GM10266 (cell line): Measurements from ENCODE around the gene FCN1.
"Not testable (repeated sequence)": the region's sequence is repeated elsewhere in the genome, so short reads cannot be mapped to it uniquely, and the experiment has no call there.

Experiments
- DNase-seq: peaks from one replicate; pipeline ENCODE4 v3.0.0; 2012; ENCODE audit errors: extremely low spot score
- TF ChIP-seq, protein P1 (sequence below): IDR thresholded peaks from 2 replicates; pipeline ENCODE4 v1.5.1; 2012; ENCODE audit warnings: mild to moderate bottlenecking, low read depth; ENCODE audit not compliant: control insufficient read depth, insufficient read depth; ENCODE audit errors: missing control alignments

The FCN1 gene

DNA sequence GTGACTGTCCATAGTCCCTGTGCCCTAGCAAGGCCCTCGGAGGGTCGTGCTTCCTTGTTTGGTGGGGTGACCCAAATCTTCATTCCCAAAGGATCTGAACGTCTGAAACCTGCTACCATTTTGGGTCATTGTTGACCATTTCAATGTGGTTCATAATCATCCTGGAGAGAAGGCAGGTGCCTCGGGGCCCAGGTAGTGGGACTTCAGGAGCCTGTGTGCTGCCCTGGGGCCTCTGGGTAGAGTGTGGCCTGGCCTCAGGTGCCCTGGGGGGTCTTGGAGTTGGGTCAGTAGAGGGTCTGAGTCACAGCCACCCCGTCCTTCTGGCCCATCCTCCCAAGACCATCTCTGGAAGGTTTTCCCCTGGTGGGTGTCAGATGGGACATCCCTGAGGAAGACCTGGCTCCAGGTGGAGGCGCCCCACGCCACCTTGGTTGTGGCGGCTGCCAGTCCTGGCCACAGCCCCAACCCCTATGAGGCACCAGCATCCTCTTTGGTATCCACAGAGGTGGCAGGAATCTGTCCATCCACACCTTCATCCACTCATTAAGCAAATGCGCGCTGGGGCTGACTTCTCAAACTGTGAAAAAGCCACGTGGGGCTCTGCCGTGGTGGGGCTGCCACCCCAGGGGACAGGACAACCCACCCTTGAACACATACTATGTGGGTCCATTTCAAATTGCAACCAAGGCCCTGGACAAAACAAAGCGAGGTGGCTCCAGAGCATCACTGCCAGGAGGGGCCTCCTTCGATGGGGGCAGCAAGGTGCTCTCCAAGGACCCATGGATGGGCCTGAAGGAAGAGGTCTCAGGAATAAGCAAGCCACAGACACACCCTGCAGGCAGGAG is 41.6 kb upstream of the FCN1 start:
- TF ChIP-seq, protein P1, sequence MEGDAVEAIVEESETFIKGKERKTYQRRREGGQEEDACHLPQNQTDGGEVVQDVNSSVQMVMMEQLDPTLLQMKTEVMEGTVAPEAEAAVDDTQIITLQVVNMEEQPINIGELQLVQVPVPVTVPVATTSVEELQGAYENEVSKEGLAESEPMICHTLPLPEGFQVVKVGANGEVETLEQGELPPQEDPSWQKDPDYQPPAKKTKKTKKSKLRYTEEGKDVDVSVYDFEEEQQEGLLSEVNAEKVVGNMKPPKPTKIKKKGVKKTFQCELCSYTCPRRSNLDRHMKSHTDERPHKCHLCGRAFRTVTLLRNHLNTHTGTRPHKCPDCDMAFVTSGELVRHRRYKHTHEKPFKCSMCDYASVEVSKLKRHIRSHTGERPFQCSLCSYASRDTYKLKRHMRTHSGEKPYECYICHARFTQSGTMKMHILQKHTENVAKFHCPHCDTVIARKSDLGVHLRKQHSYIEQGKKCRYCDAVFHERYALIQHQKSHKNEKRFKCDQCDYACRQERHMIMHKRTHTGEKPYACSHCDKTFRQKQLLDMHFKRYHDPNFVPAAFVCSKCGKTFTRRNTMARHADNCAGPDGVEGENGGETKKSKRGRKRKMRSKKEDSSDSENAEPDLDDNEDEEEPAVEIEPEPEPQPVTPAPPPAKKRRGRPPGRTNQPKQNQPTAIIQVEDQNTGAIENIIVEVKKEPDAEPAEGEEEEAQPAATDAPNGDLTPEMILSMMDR: no peak
- DNase-seq: no peak

DNA sequence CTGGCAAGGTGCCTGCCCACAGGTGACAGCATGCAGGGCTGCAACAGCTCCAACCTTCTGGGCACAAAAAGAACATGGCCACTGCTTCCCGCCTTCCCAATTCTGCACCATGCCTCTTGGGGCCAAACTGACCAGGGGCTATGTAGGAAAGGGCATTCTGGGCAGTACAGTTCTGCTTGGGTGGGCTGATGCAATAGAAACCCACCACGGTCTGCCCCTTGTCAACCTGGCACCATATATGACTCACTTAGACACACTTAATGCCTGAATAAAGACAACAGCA is 40.2 kb upstream of the FCN1 start:
- DNase-seq: no peak

DNA sequence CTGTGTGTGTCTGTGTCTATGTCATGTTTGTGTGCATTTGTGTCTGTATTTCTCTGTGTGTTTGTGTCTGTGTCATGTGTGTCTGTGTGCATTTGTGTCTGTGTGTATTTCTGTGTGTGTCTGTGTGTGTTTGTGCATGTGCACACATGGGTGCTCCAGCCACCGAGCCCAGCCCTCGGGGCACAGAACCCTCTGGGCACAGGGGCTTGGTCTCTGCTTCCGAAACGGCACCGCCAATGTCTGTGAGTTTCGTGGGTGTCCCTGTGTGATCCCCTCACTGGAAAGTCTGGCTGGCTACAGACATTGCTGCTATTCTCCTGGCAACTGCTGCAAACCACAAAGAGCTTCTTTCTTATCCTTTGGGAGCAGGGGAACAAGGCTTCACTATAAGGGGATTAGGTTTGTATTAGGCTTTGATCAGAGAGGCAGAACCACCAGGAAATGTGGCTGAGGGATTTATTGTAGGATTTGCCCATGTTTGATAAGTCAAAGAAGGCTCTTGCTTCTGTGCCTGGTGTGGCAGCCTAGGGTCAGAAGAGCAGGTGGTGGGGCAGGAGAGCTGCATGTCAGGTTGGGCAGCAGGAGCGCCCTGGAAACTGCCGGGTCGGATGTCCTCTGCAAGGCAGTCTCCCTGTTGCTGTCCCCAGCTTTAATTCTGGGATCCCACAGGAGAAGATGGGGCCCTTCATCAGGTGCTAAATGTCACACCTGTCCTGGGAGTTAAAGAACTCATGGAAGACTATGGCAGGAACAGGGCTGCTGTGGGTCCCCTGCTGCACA is 39.6 kb upstream of the FCN1 start:
- TF ChIP-seq, protein P1: no peak
- DNase-seq: no peak

More for the DNA sequence above, 40.2 kb upstream of the FCN1 start:
- TF ChIP-seq, protein P1: no peak

DNA sequence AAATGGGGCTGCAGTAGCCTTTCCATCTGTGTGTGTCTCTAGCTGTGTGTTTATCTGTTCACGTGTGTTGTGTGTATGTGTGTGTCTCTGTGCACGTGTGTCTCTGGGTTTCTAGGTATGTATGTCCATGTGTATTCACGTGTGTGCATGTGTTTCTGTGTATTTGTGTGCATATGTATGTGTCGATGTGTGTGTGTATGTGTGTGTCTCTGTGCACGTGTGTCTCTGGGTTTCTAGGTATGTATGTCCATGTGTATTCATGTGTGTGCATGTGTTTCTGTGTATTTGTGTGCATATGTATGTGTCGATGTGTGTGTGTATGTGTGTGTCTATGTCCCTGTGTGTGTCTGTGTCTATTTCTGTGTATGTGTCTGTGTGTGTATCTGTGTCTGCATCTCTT is 38.7 kb upstream of the FCN1 start:
- DNase-seq: not testable (repeated sequence)

DNA sequence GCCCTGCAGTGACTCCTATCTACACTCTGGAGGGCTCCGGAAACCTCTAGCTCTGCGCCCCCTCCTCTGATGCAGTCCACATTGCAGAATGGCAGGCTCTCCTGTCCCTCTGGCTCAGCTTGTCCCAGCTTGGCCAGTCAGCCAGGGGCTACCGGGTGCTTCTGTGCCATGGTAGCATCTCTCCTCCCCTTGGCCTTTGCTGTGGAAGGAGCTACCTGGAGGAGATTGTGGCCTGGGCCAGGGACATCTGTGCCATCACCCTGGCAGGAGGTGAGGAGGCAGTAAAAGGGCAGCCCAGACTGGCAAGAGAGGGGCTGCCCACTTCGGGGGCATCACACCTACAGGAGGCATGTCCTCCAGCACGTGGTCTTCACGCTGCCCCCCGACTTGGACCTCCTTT is 38.1 kb upstream of the FCN1 start:
- DNase-seq: no peak
- TF ChIP-seq, protein P1: no peak

DNA sequence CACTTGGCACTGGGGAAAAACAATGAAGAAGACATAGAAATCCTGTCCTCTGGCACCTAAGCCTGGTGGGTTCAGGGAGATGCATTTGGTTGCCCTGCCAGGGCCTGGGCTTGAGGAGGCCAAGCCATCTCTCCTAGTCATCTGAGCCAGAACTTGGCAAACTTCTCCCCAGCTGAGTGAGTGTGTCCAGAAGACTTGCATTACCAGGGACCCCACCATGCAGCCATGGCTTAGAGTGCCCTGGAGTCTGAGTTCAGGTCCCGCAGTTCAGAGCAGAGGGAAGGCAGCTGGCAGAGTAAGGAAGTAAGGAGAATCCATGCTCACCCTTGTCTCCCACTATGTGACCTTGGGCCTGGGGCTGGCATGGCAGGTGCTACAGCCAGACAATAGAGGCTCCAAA is 37.4 kb upstream of the FCN1 start:
- TF ChIP-seq, protein P1: no peak
- no peak for DNase-seq

DNA sequence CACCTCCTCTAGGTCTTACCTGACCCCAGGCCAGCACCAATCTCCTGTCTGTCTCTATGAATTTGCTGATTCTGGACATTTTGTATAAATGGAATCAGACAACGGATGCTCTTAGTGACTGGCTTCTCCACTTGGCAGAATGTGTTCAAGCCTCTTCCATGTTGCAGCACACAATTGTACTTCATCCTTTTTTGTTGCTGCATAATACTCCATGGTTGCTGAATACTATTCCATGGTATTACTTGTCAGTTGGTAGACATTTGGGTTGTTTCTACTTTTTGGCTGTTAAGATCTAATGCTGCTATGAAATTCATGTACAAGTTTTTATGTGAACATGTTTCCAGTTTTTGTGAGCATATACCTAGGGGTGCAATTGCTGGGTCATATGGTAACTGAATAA is 34.3 kb upstream of the FCN1 start:
- TF ChIP-seq, protein P1: no peak
- DNase-seq: no peak
